SK-N-MC (cell line): ENCODE data around the gene SYNCRIP.

Experiments
- DNase-seq: peaks from one replicate; pipeline ENCODE4 v3.0.0-alpha.2; 2011; ENCODE audit warnings: low read depth, low spot score
- H3K27ac ChIP-seq: fragments of 200-600 bp; sonication (generic); 2 replicates; pipeline ENCODE4 v1.5.1; 2016; ENCODE audit warnings: mixed run types
- H3K36me3 ChIP-seq: fragments of 200-600 bp; sonication (generic); 2 replicates; pipeline ENCODE4 v1.6.1; 2017; ENCODE audit warnings: antibody characterized with exemption, low read length, mixed read lengths; ENCODE audit not compliant: insufficient read depth
- H3K4me3 ChIP-seq: fragments of 200-600 bp; sonication (generic); 2 replicates; pipeline ENCODE4 v1.5.1; 2016
- H3K9ac ChIP-seq: fragments of 200-600 bp; sonication (generic); 2 replicates; pipeline ENCODE4 v1.8.0; 2017; ENCODE audit warnings: mixed run types, mixed read lengths; ENCODE audit not compliant: insufficient read length
- H3K9me3 ChIP-seq: fragments of 200-600 bp; sonication (generic); 2 replicates; pipeline ENCODE4 v1.6.1; 2017; ENCODE audit warnings: low read depth, mild to moderate bottlenecking, antibody characterized with exemption, low read length, moderate library complexity, mixed read lengths
- EZH2 ChIP-seq: fragments of 200-600 bp; sonication (generic); IDR thresholded peaks from one replicate; pipeline ENCODE4 v1.6.1; 2017; ENCODE audit warnings: antibody characterized with exemption
- FOXP2 ChIP-seq: optimal IDR thresholded peaks from 2 replicates; pipeline ENCODE3; 2011; ENCODE audit warnings: mild to moderate bottlenecking, moderate library complexity; ENCODE audit not compliant: insufficient read depth; ENCODE audit errors: extremely low read length, control extremely low read depth
- POLR2AphosphoS5 ChIP-seq: IDR thresholded peaks from 2 replicates; pipeline ENCODE4 v1.6.1; 2012; ENCODE audit warnings: mild to moderate bottlenecking, low read depth, low read length, borderline replicate concordance

SYNCRIP gene

GRCh38 chr6:85673198-85674139 lies 30.8 kb upstream of the SYNCRIP start:
- peaks cover 44% of the 10 kb centered on the region for H3K36me3 ChIP-seq
- TF ChIP-seq FOXP2 (no peak), EZH2 (no peak), POLR2AphosphoS5 (peak; percentile 36)
- H3K9me3 ChIP-seq, result no peaks in the 10 kb centered on the region
- H3K27ac ChIP-seq, result peak overlapping the region; percentile 74
- no peak for DNase-seq
- no peak overlapping the region for H3K4me3 ChIP-seq
- H3K9ac ChIP-seq, result no peak overlapping the region

GRCh38 chr6:85672623-85673022 lies 29.9 kb upstream of the SYNCRIP start:
- H3K4me3 ChIP-seq, result no peak overlapping the region
- H3K36me3 ChIP-seq, result peaks cover 40% of the 10 kb centered on the region
- no peak for DNase-seq
- no peak overlapping the region for H3K27ac ChIP-seq
- no peaks in the 10 kb centered on the region for H3K9me3 ChIP-seq
- TF ChIP-seq FOXP2, result no peak
- peak; percentile 9; the same call in 1 of the 2 replicates for TF ChIP-seq POLR2AphosphoS5
- no peak overlapping the region for H3K9ac ChIP-seq

- H3K4me3 ChIP-seq, result no peak overlapping the region
- peaks cover 35% of the 10 kb centered on the region for H3K36me3 ChIP-seq
- H3K9me3 ChIP-seq, result no peaks in the 10 kb centered on the region
- DNase-seq, result no peak
- no peak overlapping the region for H3K27ac ChIP-seq
- no peak for TF ChIP-seq POLR2AphosphoS5
- no peak for TF ChIP-seq EZH2
- TF ChIP-seq FOXP2, result no peak
- no peak overlapping the region for H3K9ac ChIP-seq
Observed at GRCh38 chr6:85672050-85672449, 29.4 kb upstream of the SYNCRIP start.

- DNase-seq, result no peak
Observed at GRCh38 chr6:85670573-85670972, 27.9 kb upstream of the SYNCRIP start.

GRCh38 chr6:85669735-85670194 lies 27.1 kb upstream of the SYNCRIP start:
- TF ChIP-seq EZH2, result no peak
- no peak for TF ChIP-seq FOXP2
- TF ChIP-seq POLR2AphosphoS5, result no peak
- DNase-seq, result no peak
- H3K9ac ChIP-seq, result no peak overlapping the region
- H3K27ac ChIP-seq, result peak overlapping the region; percentile 54
- no peaks in the 10 kb centered on the region for H3K9me3 ChIP-seq
- peaks cover 12% of the 10 kb centered on the region for H3K36me3 ChIP-seq
- H3K4me3 ChIP-seq, result no peak overlapping the region

More at GRCh38 chr6:85670573-85670972, 27.9 kb upstream of the SYNCRIP start:
- no peaks in the 10 kb centered on the region for H3K9me3 ChIP-seq
- no peak overlapping the region for H3K27ac ChIP-seq
- no peak overlapping the region for H3K4me3 ChIP-seq
- TF ChIP-seq FOXP2, result no peak
- no peak for TF ChIP-seq EZH2
- no peak for TF ChIP-seq POLR2AphosphoS5
- H3K9ac ChIP-seq, result no peak overlapping the region
- peaks cover 20% of the 10 kb centered on the region for H3K36me3 ChIP-seq

- Histone ChIP-seq H3K9ac (no peak overlapping the region), H3K4me3 (no peak overlapping the region), H3K27ac (no peak overlapping the region), H3K36me3 (no peaks in the 10 kb centered on the region), H3K9me3 (no peaks in the 10 kb centered on the region)
- TF ChIP-seq POLR2AphosphoS5 (no peak), EZH2 (no peak), FOXP2 (no peak)
- no peak for DNase-seq
Observed at GRCh38 chr6:85662251-85662650, 19.6 kb upstream of the SYNCRIP start.

GRCh38 chr6:85660181-85660611 lies 17.5 kb upstream of the SYNCRIP start:
- no peaks in the 10 kb centered on the region for H3K9me3 ChIP-seq
- no peak overlapping the region for H3K4me3 ChIP-seq
- H3K27ac ChIP-seq, result no peak overlapping the region
- DNase-seq, result no peak
- H3K9ac ChIP-seq, result no peak overlapping the region
- no peaks in the 10 kb centered on the region for H3K36me3 ChIP-seq
- TF ChIP-seq FOXP2 (no peak), EZH2 (no peak), POLR2AphosphoS5 (no peak)

- Histone ChIP-seq H3K27ac (no peak overlapping the region), H3K9me3 (no peaks in the 10 kb centered on the region; the same call in 1 of the 2 replicates), H3K36me3 (no peaks in the 10 kb centered on the region), H3K4me3 (no peak overlapping the region), H3K9ac (no peak overlapping the region)
- no peak for TF ChIP-seq FOXP2
- TF ChIP-seq EZH2, result no peak
- no peak for TF ChIP-seq POLR2AphosphoS5
- no peak for DNase-seq
Observed at GRCh38 chr6:85650606-85651005, 7.9 kb upstream of the SYNCRIP start.

GRCh38 chr6:85644279-85644762 lies 1.6 kb upstream of the SYNCRIP start:
- Histone ChIP-seq H3K4me3 (peak overlapping the region; percentile 76), H3K27ac (peak overlapping the region; percentile 94), H3K9ac (peak overlapping the region; percentile 99), H3K9me3 (no peaks in the 10 kb centered on the region; the same call in 1 of the 2 replicates), H3K36me3 (peaks cover 23% of the 10 kb centered on the region)
- peak; percentile 53 for DNase-seq
- TF ChIP-seq POLR2AphosphoS5 (no peak), EZH2 (no peak), FOXP2 (no peak)
